GM12872 (cell line): ENCODE results near the gene CAMTA2.

ENCODE experiments used
- CTCF ChIP-seq: IDR thresholded peaks from 3 replicates; pipeline ENCODE4 v1.5.1; 2011; ENCODE audit warnings: low read depth, mild to moderate bottlenecking, low read length, moderate library complexity; ENCODE audit not compliant: insufficient read depth

The CAMTA2 gene

GRCh38 chr17:4951486-4951885 is 36.0 kb downstream of the CAMTA2 start:
- TF ChIP-seq CTCF: no peak

- TF ChIP-seq CTCF: no peak
These were observed 36.7 kb downstream of the CAMTA2 start, which contains the start of gene ENO3 for GRCh38 chr17:4950746-4951204. TSS of gene ENO3 (plus strand) at chr17:4951119. CDS start at chr17:4951830, 711 bp downstream.

- no peak for TF ChIP-seq CTCF
These were observed 37.3 kb downstream of the CAMTA2 start for GRCh38 chr17:4950075-4950745.

- no peak for TF ChIP-seq CTCF
These were observed 38.0 kb downstream of the CAMTA2 start for GRCh38 chr17:4949321-4950074.

- no peak for TF ChIP-seq CTCF
These were observed 38.5 kb downstream of the CAMTA2 start for GRCh38 chr17:4948931-4949320.

- TF ChIP-seq CTCF: no peak
These were observed 39.1 kb downstream of the CAMTA2 start, which contains the start of gene PFN1 for GRCh38 chr17:4948166-4948930. TSS of gene PFN1 (minus strand) at chr17:4948530. CDS start at chr17:4948394, 136 bp downstream.
